Superior temporal gyrus (tissue), 1 donor: ENCODE data around the gene F8.
"Not testable (repeated sequence)": the region's sequence is repeated elsewhere in the genome, so short reads cannot be mapped to it uniquely, and the experiment has no call there.

Experiments
- DNase-seq: peaks from one replicate; pipeline ENCODE4 v3.0.0-alpha.2; 2016; ENCODE audit errors: extremely low spot score

Gene F8

DNA sequence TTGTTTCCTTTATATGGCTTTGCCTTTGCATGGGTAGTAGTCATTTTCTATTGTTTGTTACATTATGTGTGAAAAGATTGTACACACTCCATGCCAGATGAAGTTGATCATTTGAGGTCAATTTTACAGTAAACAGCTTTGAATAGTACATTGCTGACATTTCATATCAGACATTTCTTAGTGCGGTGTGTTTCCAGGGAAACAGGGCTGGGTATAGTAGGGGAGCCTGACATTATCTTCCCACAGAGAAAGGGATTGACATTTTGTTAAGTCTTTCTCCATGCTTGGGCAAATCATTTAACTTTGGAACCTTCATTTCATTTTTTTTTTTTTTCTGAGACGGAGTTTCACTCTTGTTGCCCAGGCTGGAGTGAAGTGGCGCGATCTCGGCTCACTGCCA, 9.1 kb upstream of the F8 start:
- no peak for DNase-seq

DNA sequence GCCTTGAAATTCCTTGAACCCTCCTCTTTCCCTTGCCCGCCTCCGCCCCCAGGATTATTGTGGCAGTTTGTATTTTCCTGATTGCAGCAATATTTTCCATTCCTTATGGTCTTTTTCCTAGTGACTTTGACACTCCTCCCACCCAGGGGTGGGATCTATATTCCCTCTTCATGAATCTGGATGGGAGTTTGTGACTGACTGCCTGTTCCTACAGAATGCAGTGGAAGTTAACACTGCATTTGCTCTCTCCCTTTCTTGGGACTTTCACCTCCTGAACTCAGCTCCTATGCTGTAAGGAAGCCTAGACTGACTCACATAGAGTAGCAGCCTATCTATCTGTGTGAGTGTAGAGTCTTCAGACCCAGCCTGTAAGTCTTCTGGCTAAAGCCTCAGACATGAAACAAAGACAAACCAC, 6.4 kb upstream of the F8 start:
- no peak for DNase-seq

DNA sequence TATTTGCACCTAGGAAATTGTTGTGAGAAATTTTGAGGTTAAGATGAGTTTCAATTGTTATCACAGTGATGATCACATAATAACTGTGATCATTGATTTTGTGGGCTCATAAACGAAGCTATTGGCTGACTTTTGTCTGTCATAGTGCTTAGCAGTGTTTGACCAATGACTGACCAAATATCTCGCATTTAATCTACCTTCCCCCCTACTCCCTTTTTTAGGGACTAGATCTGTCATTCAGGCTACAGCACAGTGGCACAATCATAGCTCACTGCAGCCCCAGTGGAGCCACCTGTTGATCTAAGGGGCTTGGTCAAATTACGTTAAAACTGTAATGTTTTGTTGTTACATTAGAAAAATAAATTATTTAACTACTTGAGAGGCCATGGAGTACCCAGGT, 5.6 kb upstream of the F8 start:
- DNase-seq = no peak

DNA sequence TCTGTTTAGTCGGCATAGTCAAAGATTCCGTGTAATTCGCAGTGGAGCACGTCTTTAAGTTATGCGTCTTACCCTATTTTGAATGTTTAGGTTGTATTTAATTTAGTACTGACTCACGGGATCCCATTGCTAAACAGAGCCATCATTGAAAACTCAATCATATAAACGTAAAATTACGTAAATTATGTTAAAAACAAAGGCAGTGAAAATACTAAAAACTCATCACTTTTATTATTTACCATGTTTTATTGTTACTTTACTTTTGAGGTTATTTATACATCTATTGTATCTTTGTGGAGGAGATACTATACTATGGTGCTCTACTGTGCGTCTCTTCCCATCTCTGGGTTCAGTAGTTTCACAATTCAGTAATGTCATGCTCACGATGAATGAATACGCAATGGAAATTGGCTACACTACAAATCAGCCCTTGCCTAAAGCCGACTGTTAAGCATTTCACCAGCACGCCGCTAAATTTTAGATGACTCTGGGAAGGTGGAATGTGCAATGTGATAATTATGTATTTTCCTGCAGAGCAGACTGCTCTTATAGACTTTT, 5.1 kb upstream of the F8 start:
- DNase-seq = peak; percentile 33

DNA sequence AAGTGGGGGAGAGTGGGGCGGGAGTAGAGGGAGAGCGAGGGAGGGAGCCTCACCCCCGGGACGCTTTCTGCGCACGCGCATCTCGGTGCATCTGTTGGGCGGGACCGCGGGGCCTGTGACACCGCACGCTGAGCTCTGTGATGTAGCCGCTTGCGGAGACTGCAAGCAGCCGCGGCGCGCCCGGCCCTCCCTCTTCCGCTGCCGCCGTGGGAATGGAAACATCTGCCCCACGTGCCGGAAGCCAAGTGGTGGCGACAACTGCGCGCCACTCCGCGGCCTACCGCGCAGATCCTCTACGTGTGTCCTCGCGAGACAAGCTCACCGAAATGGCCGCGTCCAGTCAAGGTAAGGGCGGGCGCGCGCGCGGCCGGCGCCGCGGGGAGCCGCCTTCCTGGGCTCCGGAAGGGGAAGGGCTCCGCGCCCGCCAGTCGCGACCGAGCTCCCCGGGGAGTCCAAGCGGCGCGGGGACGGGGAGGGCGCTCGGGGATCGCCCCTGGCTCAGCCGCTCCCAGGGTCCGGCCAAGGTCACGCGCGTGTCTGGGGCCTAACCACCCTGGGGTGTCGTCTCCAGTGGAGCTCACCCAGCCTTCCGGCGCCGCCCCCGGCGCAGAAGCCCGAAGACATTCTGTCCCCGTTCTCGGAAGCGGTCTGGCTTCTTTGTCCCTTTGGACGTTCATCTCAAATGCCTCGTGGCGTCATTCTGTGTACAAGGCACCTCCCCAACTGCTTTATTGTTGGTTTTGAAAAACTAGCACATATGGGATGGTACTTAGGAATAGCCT, 4.4 kb upstream of the F8 start, which contains the start of gene FUNDC2:
Gene FUNDC2 (plus strand): TSS at position 118 of the 782 bp plus-strand sequence. CDS start 95 bp downstream, at position 213.
- DNase-seq = peak; percentile 88

DNA sequence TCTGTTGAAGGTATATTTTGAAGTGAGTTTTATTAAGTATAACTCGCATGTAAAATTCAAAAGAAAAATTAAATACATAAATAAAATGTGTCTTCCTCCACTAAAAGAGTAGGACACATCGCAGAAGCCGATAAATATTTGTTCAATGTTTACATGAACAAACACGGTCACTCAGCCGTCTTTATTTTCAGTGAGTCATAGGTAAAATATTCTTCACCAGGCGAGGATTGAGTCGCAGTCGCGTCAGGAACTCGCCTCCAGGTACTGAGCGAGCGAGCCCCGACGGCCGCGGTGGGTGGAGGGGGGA, 3.9 kb upstream of the F8 start:
- no peak for DNase-seq

DNA sequence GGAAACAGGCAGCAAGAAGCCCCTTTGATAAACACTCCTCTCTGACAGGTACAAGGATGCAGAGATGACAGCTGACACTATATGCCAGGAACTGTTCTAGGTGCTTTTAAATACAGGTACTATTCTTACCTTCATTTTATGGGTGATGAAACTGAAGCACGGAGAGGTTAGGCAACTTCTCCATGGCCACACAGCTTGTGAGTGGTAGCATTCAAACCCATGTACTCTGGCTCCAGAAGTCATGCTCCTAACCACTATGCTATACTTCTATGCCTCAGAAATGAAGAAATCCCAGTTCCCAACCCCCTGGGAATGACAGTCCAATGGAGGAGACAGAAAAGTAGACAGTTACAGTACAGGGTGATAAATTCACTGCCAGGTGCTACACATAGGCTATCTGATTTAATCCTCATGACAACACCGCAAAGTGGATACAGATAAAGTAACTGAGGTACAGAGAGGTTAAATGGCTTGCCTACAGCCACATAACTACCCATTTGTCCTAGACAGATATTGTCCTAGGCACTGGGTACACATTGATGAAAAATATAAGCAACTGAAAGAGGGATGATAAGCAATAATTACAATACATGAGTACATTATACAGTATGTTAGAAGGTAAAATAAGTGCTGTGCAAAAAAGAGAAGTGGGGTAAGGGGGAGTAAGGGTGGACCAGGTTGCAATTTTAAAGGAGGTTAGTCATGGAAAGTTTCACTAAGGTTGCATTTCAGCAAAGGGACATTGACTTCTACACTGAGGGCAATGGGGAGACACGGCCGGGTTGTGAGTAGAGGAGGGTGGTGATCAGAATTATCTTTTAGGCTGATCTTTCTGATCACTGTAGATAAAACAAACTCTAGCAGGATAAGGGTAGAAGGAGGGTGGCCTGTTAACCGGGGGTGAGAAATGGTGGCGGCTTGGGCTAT, 1.6 kb upstream of the F8 start:
- DNase-seq = no peak

DNA sequence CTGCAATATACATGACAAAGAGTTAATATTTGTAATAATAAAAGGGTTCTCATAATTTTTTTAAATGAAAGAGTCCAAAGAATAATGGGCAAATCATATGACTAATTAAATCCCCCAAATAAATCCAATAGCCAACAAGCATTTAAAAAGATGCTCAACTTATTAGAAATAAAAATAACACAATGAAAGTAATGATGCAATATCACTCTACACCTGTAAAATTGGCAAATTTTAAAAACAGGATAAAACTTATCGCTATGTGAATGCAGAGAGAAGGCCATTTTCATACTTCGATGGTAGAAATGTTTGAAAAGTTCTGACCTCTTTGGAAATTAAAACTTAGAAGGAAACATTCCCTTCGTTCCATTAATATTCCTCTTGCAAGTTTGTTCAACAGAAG, 1.9 kb downstream of the F8 start:
- no peak for DNase-seq

DNA sequence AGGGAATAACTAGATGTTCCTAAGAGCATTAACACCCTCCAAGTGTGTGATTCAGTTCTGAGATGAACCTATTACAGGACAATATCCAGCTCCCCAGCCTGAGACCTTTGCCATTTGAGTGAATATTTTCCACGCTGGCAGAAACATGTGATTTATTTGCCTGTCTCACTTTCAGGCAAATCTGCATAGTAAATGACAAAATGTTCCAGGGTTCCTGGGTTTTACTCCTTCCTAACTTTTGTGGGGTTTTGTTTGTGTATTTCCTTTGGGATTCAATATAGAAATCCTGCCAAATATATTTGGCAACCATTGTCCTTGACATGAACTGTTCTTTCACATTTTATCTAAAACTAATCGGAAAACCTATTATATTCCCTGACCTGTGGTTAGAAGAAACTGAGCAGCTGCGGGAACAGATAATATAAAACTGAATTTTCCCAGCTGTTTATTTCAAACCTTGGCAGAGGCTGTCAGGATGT, 12.5 kb downstream of the F8 start:
- no peak for DNase-seq

DNA sequence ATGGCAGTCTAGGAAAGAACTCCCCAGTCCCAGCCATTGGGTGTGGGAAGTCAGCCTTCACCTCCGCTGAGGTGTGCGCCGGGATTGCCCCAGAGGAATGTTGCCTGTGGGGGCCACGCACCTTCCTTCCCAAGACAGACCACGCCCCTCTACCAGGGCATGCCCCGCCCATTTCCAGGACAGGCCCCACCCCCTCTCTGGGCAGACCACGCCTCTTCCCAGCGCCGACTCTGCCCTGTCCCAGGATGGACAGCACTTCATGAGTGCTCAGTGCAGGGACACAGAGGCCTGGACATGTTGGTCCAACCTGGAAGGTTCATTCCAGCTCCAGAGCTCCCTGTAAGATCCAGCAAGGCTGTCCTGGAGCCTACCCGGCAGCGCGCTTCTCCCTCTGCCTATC, 13.9 kb downstream of the F8 start:
- DNase-seq = not testable (repeated sequence)

DNA sequence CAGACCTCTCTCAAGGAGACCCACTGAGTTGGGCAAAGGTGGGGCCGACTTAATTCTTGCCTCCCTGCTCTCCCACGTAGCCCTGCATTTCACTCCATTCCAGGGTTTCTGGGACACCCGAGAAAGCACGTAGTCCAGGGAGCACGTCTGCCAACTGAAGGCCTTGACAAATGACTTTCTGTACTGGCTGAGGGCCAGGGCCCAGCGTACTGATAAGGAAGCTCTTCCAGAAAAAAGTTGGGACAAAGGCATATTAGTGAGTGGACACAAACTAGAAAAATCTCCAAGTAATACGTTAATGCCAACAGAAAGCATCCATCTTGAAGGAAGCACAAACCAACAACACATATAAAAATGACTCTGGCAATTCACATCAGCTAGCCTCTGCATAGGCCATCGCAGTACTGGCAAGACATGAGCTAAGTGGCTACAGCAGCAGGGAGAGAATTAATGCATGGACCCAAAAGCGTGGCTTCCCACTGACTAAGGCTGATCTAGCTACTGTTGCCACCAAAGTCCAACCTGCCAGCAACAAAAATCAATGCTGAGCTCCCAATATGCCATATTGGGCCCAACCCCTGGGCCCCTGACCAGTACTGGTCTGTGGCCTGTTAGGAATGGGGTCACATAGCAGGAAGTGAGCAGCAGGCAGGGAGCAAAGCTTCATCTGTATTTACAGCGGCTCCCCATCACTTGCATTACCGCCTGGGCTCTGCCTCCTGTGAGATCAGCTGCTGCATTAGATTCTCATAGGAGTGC, 15.4 kb downstream of the F8 start:
- not testable (repeated sequence) for DNase-seq

DNA sequence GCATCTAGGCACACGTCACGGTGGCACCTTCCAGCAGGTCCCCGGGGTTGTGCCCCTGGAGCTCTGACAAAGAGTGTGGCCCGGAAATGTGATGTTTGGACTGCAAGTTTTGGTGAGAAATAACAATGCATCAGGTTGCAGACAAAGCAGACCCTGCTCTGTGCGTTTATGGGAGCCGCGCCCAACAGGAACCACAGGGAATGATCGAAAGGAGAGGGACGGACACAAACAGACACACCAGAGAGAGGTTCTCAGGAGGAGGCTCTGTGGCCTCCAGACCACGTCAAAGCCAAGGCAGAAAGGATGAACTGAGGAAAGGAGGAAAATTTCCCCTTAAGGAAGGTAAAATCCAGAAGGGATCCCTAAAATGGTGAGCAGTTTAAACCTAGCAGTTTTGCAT, 16.1 kb downstream of the F8 start:
- DNase-seq = not testable (repeated sequence)

DNA sequence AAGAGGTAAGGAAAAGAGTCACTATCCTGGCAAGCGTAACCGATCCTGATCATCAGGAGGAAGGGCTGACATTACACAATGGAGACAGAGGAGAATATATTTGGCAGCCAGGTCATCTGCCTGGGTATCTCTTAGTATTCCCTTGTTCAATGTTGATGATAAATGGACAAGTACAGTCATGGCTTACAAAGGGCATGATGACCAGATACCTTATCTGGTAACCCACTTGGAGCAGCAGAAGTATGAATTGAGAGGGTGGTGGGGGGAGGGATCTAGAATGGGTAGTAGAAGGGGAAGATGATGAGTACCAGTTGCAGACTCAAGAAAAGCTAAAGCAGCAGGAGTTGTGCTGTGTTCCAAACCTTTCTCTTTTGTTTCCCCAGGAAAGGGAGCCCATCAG, 17.3 kb downstream of the F8 start:
- DNase-seq = no peak

DNA sequence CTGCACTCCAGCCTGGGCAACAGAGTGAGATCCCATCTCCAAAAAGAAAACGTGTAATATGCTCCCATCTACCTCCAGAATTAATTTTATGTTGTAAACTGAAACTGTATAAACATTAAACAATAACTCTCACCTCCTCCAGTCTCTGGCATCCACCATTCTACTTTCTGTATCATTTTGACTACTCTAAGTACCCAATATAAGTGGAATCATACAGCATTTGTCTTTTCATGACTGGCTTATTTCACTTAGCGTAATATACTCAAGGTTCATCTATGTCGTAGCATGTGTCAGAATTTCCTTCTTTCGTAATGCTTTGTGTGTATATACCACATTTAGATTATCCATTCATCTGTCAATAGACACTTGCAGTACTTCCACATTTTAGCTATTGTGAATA, 20.6 kb downstream of the F8 start:
- DNase-seq = no peak

DNA sequence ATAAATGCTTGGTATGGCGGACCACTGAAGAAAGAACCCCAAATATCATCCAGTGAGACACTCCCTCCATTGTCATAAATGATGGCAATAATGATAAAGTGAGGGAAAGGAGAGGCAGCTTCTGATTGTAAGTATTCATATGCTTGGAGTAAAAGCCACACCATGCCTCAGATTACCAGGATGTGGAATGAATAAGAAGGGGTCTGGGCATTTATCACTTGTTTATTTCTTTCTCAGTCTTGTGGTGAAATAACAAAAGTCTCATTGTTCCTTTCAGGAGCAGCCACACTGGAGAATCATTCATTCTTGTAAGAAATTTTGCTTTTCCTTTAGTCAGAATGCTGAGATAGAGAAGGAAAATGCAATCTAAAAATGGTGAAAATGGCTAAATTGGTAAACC, 21.7 kb downstream of the F8 start:
- DNase-seq = no peak

DNA sequence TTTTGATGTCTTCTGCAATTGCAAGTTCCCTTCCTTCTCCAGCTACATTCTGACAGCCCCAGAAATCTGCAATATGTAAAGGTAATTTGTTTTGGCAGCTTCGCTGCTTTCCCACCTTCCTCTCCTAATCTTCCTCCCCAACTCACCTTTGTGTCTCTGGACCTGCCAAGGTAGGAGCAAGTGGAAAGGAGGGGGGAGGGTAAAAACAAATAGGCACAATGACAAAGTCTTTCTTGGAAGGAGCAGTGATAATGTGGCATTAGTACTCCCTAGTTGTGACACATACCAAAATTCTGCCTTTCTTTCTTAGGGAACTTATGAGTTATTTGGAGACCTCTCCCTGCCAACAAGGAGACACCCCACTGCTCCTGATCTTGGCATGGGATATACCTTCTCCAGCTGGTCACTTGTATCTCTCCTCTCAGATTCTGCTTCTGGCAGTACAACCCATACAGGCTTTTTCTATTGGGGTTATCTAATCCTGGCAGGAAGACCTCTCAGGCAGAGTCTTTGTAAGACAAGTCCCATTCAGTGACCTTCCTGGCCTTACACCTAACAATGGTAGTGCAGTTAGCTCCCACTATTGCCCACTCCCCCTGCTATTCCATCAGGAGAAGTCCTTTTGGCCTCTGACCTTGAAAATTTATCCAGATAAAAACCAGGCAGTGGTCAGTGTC, 24.2 kb downstream of the F8 start:
- DNase-seq = no peak

DNA sequence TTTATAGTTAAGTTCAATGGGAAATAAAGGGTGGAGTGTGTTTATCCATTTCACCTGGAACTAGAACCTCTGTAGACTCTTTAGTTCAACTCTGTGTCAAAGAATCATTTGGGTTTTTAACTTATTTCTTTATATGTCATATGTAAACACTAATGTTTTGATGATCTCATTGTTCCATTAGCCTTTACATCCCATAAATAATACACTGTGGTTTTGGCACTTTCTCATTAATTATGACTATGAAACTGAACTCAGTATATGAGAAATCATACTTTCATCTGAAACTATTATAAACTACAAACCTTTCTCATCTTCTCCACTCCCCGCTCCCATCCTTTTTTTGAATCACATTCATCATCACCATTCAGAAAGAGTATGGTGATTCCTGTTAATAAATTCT, 31.0 kb downstream of the F8 start:
- DNase-seq = no peak

DNA sequence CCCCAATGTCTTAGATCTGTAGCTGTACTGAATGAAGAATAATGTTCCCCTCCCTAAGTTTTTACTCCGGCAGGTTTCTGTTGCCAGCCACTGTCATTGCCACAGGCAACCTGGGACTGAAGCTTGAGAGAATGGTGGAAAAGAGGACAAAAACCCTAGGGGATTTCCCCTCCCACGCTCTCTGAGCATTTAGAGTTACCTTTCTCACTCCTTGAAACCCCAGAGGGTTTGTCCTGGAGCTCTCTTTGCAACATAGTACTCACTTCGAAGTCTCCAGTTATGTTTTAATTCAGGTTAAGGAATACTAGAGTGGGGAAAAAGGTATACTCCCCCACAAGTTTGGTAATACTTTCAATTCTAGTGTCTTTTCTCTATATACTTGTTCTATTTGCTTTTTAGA, 31.5 kb downstream of the F8 start:
- no peak for DNase-seq

DNA sequence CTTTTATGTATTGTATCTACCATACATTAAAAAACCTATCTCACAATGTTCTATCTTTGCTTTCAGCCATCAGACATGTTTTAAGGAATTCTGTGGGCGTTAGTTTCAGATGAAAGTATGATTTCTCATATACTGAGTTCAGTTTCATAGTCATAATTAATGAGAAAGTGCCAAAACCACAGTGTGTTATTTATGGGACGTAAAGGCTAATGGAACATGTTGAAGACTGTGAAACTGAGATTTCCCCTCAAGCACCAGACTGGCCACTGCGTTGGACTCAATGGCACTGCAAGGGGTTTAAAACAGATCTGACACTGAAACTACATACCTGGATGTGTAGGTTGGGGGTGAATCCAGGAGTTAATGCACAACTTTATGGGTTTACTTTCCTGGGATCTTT, 32.0 kb downstream of the F8 start:
- no peak for DNase-seq

DNA sequence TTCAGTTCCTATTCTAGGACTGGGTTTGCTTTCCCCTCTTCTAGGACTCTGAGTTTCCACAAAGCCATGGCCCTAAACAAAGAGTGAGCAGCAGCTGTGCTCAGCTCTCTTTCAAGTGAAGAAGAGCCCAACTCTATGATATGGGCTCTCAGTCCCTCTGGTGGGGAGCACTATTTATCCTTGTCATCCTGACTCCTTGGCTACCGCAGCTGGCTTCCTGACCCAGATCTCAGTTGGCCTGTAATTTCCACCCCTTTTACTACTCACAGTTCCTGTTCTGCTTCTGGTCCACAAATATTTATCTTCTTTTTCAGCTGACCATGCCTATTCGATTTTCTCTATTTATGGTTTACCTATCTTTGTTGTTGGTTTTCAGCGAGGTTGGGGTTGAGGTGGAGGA, 33.8 kb downstream of the F8 start:
- no peak for DNase-seq

DNA sequence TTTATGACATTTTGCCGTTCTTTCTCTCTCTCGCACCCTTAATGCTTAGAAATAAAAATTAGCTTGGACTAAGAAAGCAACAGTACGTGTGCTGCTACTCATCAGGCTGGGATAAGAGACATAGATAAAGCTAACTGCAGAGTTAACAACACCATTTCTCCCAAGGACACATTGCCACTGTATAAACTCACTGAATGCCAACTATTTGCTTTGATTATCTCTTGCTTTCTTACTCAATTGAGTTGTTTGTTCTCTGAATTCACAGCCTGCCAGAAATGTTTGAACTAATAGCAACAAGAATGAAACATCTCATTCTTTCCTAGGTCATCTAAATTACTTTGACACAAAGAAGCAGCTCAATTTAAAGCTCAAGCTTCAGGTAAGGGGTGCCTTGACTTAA, 34.6 kb downstream of the F8 start:
- no peak for DNase-seq
